ENCODE measurements around the gene VGLL4. TPM values are rescaled to one million over a fixed set of nuclear protein-coding genes. Genes with fewer than 3 reads are reported as not detected.
"Not testable (repeated sequence)": the region's sequence is repeated elsewhere in the genome, so short reads cannot be mapped to it uniquely, and the experiment has no call there.

VGLL4 gene
- polyA plus RNA-seq, 3 donors: 106 to 114 (median 110) TPM

- no peak for DNase-seq (ENCODE audit: low read depth in 3 of 3, low spot score in 2 of 3)
Measured at GRCh38 chr3:11536936-11537612, 106.6 kb downstream of the VGLL4 start.

DNA sequence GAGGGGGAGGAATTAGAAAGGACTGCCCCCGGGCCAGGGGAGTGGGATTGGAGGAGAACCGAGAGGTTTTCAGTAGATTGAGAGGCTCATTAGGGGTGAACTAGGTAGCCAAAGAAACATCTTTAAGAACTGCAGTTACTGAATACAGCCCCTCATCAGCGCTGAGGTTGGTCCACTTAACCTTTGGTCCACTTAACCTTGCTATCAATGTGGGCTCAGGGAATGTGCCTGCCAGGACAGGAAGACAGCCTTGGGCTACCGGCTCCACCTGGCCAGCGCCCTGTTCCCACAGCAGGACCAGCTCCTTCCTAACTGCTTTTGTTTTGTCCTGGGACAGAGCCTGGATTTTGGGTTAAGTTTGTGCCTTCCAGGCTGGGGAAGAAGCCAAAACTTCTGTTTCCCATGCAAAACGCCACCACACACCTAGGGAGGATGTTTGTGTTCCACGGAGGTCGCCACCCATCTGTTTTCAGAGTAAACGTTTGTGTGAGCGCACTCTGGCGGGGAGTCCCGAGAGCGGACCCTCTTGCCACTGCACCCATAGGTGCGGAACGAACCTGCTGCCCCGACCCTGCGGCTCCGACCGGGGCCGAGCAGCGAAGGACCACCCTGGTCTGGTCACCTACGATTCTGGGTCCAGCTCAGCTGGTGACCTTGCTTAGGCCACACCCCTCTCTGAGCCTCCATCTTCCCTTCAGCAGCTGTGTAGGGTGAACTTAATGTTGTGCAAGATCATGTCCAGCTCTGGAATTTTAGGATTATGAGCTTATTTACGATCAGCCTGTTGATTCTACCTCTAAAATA lies 107.4 kb downstream of the VGLL4 start:
- no peak for DNase-seq (ENCODE audit: low read depth in 3 of 3, low spot score in 2 of 3)

GRCh38 chr3:11535243-11535960 lies 108.3 kb downstream of the VGLL4 start:
- DNase-seq (ENCODE audit: low read depth in 3 of 3, low spot score in 2 of 3): no peak

DNA sequence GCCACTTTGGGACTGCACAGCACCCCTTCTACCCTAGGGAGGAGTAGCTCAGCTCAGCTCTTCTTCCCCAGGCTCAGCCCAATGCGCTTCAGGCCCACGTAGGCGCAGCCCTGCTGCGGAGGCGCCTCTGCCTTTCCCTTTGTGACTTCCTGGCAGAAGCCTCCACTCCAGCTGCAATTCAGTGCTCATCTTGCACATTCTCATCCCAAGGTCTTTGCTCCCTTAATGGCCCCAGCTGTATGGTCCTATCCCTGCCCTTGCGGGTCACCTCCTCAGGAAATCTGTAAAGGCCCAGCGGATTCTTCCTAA lies 109.0 kb downstream of the VGLL4 start:
- DNase-seq (ENCODE audit: low read depth in 3 of 3, low spot score in 2 of 3): no peak

DNA sequence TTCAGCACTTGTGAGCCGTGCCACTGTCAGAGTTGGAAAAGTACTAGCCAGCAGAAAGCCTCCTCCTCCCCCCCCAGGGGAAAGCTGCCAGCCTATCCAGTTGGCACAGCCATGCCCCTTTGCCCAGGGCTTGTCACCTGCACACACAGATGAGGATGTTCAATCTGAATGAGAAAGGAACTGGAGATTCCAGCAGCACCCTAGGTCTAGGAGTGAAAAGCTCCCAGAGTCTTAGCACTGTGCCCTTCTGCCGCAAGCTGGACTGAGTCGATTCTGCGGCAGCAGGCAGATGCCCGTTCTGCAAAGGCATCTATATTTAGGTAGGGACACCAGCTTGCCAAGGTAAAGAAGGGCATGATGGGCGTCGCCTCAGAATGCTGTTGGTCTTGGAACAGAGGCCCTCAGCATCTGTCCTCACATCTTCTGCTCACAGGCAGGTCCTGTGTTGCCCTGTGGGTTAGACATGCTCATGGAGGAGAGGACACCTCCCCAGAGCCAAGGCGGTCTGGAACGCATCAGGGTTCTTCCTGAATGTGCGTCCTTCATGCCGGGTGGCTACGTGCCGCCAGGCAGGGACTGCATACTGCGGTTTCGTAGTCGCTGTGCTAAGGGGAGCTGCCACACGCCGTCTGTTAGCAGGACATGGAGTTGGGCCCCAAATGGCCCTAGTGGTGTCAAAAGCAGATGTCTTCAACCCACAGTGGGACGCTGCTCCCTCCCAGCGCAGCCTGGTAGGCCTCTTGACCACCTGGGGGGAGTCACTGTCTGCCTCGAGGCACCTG lies 109.5 kb downstream of the VGLL4 start:
- DNase-seq (ENCODE audit: low read depth in 3 of 3, low spot score in 2 of 3): no peak

DNA sequence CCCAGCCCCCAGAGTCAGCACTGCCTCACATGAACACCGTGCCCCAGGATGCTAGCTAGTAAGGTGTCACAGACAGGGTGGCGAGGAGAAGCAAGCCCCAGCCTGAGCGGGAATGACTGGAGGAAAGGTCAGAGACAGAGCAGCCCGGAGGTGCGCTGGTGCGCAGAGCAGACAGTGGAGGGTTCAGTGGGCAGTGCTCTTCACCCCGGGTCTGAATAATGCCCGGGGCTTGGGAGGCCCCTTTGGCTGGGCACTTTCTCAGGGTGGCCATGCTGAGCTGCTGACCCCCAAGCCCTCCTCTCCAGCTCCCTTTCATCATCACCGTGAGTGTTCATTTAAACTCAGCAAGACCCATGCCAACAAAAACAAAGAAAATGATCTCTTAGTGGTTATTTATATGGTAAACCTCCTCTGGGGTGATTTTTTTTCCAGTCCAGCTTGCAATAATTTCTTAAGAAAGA lies 110.8 kb downstream of the VGLL4 start:
- no peak for DNase-seq (ENCODE audit: low read depth in 3 of 3, low spot score in 2 of 3)

DNA sequence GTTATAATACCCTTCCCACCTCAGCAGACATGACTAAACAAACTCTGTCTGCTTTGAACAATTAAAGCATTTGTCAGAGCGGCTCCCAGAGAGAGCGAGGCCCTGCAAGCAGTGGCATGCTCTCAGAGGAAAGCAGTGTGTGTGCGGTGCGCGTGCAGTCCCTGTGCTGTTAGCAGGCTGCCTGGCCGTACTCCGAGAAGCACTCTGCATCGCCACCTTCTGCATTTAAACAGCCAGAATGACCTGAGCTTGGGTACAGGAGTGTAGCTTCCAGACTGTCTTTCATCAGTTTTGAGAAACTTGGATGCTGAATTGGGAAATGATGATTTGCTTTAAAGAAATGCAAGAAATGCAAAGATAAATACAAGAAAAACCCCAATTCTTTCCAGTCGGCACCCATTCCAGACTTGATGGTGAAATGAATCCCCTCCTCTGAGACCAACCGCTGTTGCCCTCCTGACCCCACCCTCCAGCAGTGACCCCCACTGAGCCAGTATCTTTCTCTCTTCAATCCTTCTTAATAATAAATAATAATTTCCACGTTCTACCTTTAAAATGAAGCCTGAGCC lies 113.5 kb downstream of the VGLL4 start:
- no peak for DNase-seq (ENCODE audit: low read depth in 3 of 3, low spot score in 2 of 3)

- DNase-seq (ENCODE audit: low read depth in 3 of 3, low spot score in 2 of 3): no peak
Measured at GRCh38 chr3:11529281-11529680, 114.4 kb downstream of the VGLL4 start.

- DNase-seq (ENCODE audit: low read depth in 3 of 3, low spot score in 2 of 3): not testable (repeated sequence)
Measured at GRCh38 chr3:11526121-11526520, 117.6 kb downstream of the VGLL4 start.

DNA sequence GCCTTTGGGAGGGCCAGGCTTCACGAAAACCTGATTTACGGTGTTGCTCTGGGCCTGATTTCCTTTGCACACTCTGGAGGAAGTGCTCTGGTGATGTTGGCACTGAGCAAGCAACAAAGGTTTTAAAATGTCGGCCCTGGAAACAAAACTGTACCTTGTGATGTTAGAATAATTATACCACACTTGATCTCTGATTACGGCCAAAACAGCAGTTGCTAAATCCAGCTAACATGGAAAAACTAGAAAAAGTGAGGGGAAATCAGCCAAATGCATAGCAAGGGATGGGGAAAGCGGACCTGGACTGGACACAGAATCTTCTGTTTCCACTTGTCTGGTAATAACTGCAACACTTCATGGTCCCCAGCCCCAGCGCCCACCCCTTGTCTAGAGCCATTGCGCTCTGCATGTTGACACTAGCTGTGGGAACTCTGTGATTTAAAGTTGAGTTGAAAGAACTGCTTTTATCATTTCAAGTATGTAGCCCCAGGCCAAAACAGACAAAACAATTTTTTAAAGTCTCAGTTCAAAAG lies 120.1 kb downstream of the VGLL4 start:
- DNase-seq (ENCODE audit: low read depth in 3 of 3, low spot score in 2 of 3): no peak

DNA sequence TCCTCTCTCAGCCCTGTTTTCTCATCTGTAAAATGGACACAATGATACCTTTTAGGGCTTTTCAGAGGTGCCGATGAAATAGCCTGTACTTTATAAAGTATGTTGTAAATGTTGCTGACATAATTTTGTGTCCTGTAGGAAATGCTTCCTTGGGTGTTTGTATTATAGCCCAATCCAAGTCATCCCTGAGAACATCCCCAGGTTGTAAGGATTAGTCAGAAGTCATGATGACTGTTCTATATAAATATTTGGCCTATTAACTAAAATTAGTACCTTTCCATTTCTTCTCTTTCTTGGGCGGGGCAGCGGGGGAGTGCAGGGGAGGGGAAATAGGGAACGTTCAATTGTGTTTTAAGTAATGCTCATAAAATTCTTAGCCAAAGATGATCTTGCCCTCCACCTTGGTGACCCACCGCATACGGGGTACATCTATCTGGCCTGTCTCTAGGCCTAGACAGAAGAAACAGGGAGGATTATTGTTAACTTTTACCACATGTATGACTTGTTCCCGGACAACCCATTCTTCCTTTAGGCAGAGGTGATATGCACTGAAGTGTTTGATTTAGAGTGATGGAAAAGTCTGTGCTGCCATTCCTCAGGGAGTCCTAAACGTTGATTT lies 120.7 kb downstream of the VGLL4 start:
- no peak for DNase-seq (ENCODE audit: low read depth in 3 of 3, low spot score in 2 of 3)

DNA sequence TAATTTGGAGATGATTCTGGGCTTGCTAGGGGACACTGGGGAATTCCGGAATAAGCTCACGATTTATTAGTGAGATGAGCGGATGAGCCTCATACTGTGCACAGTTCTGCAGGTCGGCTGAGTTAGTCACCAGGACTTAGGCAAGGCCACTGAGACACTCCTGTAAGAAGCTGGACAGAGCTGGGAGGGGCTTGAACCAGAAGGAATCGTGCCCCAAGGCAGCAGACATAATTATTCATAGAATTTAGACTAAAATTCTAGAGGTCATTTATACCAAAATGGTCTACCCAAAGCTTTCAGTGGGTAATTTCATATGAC lies 121.4 kb downstream of the VGLL4 start:
- no peak for DNase-seq (ENCODE audit: low read depth in 3 of 3, low spot score in 2 of 3)

DNA sequence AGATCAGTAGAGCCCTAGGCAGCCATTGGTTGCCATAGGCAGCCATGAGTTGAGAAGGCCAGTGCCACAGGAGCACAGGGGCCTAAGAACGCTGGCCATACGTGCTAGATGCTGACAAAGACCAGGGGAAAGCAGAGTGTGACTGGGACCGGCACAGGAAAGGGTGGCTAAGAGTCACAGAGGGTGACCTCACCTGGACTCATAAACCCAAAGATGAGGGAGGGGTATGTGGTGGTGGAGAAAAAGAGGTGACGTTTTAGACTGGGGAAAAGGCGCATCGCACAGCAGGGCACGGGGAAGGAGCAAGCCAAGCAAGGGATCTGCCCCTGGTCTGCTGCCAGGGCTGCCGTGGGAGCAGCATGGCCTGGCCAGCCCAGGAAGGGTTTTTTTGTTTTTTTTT lies 122.5 kb downstream of the VGLL4 start:
- no peak for DNase-seq (ENCODE audit: low read depth in 3 of 3, low spot score in 2 of 3)

DNA sequence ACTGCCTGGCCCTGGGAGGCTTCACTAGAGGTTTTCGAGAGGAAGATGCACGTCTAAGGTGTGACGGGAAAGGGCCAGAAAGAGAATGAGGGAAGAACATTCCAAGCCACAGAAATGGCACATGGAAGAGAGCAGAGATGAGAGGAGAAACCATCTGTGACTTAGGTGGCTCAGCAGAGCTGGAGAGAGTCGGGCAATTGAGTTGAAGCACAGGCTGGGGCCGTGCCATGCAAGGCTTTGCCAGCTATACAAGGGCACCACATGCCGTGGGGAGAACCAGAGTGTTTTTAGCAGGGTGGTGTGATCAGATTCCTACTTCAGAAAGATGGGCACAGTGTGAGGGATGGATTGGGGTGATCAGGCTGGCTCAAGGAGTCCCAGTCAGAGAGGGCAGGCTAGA lies 126.1 kb downstream of the VGLL4 start:
- no peak for DNase-seq (ENCODE audit: low read depth in 3 of 3, low spot score in 2 of 3)

DNA sequence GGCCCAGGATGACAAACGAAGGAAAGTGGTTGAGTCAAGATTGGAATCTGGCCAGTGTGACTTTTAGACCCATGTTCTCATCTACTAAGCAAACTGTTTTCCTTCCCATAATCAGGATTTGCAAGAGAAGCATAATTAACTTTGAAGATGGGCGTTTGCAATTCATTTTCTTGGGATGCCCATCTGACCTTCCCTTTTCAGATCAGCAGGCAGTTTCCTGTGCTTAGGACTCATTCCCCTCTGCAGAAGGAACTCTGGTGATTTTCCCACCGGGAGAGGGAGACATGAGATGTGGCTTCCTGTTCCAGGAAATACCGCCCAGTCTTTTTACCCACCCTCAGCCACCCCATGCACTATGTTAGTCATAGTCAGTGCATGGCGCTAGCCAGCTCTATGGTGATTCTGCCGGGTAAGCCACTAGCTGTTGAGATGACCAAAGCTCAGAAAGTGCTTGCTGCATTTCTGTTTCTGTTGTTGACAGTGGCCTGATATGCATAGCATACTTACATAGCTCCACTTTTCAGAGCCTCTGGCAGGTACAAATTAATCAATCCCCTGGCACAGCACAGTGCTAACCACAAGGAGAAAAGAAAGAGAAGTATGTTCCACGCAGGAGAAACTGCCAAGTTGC lies 129.4 kb downstream of the VGLL4 start:
- DNase-seq (ENCODE audit: low read depth in 3 of 3, low spot score in 2 of 3): no peak

DNA sequence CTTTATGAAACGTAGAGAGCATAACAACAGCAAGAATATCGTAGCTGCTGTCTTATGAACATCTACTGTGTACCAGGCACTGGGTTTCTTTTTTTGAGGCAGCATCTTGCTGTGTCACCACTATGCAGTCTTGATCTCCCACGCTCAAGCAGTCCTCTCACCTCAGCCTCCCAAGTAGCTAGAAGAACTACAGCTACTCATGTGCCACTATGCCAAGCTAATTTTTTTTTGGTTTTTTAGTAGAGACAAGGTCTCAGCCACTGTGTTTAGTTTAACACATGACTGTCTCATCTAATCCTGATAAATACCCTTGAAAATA lies 129.9 kb downstream of the VGLL4 start:
- DNase-seq (ENCODE audit: low read depth in 3 of 3, low spot score in 2 of 3): no peak

DNA sequence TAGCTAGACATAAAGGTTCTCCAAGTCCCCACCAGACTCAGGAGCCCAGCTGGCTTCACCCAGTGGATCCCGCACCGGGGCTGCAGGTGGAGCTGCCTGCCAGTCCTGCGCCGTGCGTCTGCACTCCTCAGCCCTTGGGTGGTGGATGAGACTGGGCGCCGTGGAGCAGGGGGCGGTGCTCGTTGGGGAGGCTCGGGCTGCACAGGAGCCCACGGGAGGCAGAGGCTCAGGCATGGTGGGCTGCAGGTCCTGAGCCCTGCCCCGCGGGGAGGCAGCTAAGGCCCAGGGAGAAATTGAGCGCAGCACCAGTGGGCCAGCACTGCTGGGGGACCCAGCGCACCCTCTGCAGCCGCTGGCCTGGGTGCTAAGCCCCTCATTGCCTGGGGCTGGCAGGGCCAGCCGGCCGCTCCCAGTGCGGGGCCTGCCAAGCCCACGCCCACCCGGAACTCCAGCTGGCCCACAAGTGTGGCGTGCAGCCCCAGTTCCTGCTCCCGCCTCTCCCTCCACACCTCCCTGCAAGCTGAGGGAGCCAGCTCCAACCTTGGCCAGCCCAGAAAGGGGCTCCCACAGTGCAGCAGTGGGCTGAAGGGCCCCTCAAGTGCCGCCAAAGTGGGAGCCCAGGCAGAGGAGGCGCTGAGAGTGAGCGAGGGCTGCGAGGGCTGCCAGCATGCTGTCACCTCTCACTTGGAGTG lies 130.4 kb downstream of the VGLL4 start:
- not testable (repeated sequence) for DNase-seq (ENCODE audit: low read depth in 3 of 3, low spot score in 2 of 3)

DNA sequence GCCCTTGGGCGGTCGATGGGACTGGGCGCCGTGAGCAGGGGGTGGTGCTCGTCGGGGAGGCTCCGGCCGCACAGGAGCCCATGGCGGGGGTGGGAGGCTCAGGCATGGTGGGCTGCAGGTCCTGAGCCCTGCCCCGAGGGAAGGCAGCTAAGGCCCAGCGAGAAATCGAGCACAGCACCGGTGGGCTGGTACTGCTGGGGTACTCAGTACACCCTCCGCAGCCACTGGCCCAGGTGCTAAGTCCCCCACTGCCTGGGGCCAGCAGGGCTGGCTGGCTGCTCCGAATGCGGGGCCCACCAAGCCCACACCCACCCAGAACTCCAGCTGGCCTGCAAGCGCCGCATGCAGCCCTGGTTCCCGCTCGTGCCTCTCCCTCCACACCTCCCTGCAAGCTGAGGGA lies 132.1 kb downstream of the VGLL4 start:
- not testable (repeated sequence) for DNase-seq (ENCODE audit: low read depth in 3 of 3, low spot score in 2 of 3)

DNA sequence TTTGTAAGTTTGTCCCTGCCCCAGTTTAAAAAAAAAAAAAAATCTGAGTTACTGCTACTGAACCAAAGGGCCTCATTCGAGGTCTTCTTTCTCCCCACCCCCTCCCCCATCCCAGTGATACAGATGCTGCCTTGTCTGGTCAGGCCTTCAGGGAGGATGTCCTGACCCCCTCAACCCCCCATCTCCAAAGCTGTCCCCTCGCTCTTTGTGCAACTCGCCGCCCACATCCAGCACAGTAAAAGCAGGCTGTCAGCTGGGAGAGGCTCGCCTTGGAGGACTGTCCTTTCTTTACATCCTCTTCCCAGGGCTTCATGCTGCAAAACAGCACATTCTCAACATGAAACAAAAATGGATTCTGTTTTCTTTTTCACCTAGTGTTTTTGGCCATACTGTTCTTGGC lies 133.4 kb downstream of the VGLL4 start:
- DNase-seq (ENCODE audit: low read depth in 3 of 3, low spot score in 2 of 3): no peak

Measured in right renal cortex interstitium (tissue), 3 donors.